ENCODE results near the gene UBAP1. TPM values are rescaled to one million over a fixed set of nuclear protein-coding genes. Genes with fewer than 3 reads are reported as not detected.

UBAP1 gene
- total and polyA plus RNA-seq, 9 of the 15 experiments (the other 6 are each of a cell fraction or from before 2014, with no cell fraction given): 1.3 to 33.4 (median 16.5) TPM

GRCh38 chr9:34279411-34279810, 100.6 kb downstream of the UBAP1 start:
- Histone ChIP-seq H3K79me2 (ENCODE audit: control insufficient read depth, insufficient read depth, low read length) (no peaks in the 10 kb centered on the region), H2AFZ (ENCODE audit: low read depth, low read length) (no peak overlapping the region), H3K4me1 (replicated peaks in 1 of 2; ENCODE audit: control insufficient read depth in 2 of 2, insufficient read depth in 2 of 2, low read length in 2 of 2) (no peaks in the 10 kb centered on the region), H3K9me1 (ENCODE audit: control insufficient read depth, insufficient read depth, low read length) (no peaks in the 10 kb centered on the region), H3K4me3 (no peak overlapping the region), H3K9me3 (replicated peaks; ENCODE audit: control insufficient read depth, insufficient read depth, low read depth, low read length) (no peaks in the 10 kb centered on the region), H4K20me1 (replicated peaks; ENCODE audit: control insufficient read depth, insufficient read depth, low read length) (no peaks in the 10 kb centered on the region), H3K4me2 (ENCODE audit: insufficient read depth, low read length) (no peak overlapping the region), H3K36me3 (ENCODE audit: control insufficient read depth, insufficient read depth, low read length) (0 out of 3 replicates have a peak, but pooled peaks cover 5% of the 10 kb centered on the region), H3K9ac (ENCODE audit: insufficient read depth in 1 of 2, low read depth in 2 of 2, low read length in 2 of 2) (no peak overlapping the region), H3K27ac (ENCODE audit: extremely low read depth, low read depth, low read length) (no peak overlapping the region), H3K27me3 (ENCODE audit: control insufficient read depth in 2 of 2, insufficient read depth in 2 of 2, low read length in 2 of 2) (no peaks in the 10 kb centered on the region)
- FAIRE-seq (no peak), DNase-seq (ENCODE audit: extremely low read depth in 1 of 4, low spot score in 3 of 4) (no peak), ATAC-seq (no peak)
- 67% methylated on average over 3 of the region's 3 CpGs for whole genome bisulfite sequencing (ENCODE audit: insufficient coverage, low coverage, missing lambda C conversion rate)
- intact Hi-C loops (cut with micrococcal nuclease): no loop called here
- no TSS peak for BruUV-seq (replicated peaks)
- ChIA-PET CTCF (ENCODE audit: low intra/inter-chr PET ratio) (no interaction called here), POLR2A (interaction anchor here (0.6 kb wide), 1 partner anchor 295 kb away, joined by 3 read pairs; no protein-coding TSS in a partner anchor)
- in situ Hi-C loops (cut with MboI): no loop called here
- TF ChIP-seq SUPT5H (IDR thresholded peaks at IDR 0.05) (no peak), ZBTB12 (CRISPR knock-in tag; IDR thresholded peaks at IDR 0.05) (no peak), IRF2 (CRISPR knock-in tag; IDR thresholded peaks at IDR 0.05) (no peak), ZNF609 (CRISPR knock-in tag; IDR thresholded peaks at IDR 0.05; ENCODE audit: borderline replicate concordance) (no peak), MCM3 (IDR thresholded peaks at IDR 0.05) (no peak), CEBPB (tag; IDR thresholded peaks at IDR 0.05) (no peak), ESRRA (IDR thresholded peaks at IDR 0.05; ENCODE audit: borderline replicate concordance, low read depth) (no peak), ZNF143 (CRISPR knock-in tag; IDR thresholded peaks at IDR 0.05) (no peak), ZNF785 (CRISPR knock-in tag; IDR thresholded peaks at IDR 0.05) (no peak), NELFE (IDR thresholded peaks at IDR 0.05; ENCODE audit: insufficient read depth, insufficient read length) (no peak), EGR1 (conservative IDR thresholded peaks at IDR 0.05) (no peak), ZBTB1 (CRISPR knock-in tag; IDR thresholded peaks at IDR 0.05; ENCODE audit: borderline replicate concordance, low read depth) (no peak), PTRF (tag; IDR thresholded peaks at IDR 0.05) (no peak), ZNF184 (CRISPR knock-in tag; IDR thresholded peaks at IDR 0.05) (no peak), ZNF316 (IDR thresholded peaks at IDR 0.05) (no peak), GTF2F1 (IDR thresholded peaks at IDR 0.05; ENCODE audit: low read depth, low read length) (no peak)
- TF ChIP-seq, protein P1, sequence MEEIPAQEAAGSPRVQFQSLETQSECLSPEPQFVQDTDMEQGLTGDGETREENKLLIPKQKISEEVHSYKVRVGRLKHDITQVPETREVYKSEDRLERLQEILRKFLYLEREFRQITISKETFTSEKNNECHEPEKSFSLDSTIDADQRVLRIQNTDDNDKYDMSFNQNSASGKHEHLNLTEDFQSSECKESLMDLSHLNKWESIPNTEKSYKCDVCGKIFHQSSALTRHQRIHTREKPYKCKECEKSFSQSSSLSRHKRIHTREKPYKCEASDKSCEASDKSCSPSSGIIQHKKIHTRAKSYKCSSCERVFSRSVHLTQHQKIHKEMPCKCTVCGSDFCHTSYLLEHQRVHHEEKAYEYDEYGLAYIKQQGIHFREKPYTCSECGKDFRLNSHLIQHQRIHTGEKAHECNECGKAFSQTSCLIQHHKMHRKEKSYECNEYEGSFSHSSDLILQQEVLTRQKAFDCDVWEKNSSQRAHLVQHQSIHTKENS (CRISPR knock-in tag; IDR thresholded peaks at IDR 0.05): no peak
- TF ChIP-seq, protein P2, sequence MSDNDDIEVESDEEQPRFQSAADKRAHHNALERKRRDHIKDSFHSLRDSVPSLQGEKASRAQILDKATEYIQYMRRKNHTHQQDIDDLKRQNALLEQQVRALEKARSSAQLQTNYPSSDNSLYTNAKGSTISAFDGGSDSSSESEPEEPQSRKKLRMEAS (CRISPR knock-in tag; IDR thresholded peaks at IDR 0.05): no peak
